Prostate gland (tissue), 2 donors: Measurements from ENCODE around the gene PRMT5.

Experiments
- POLR2A ChIP-seq: fragments of 450-650 bp; IDR thresholded peaks from one replicate; pipeline ENCODE4 v1.6.1; 2016; ENCODE audit warnings: antibody characterized with exemption, mild to moderate bottlenecking
- POLR2AphosphoS5 ChIP-seq: sonication (generic); formaldehyde crosslinking; IDR thresholded peaks from one replicate; pipeline ENCODE4 v1.6.1; 2017; ENCODE audit warnings: antibody characterized with exemption
- TF ChIP-seq, protein P1 (sequence below), 4 experiments: fragments of 200-600 bp in 2 of 4; fragments of 450-650 bp in 2 of 4; sonication (generic) in 2 of 4; IDR thresholded peaks; 1 replicate in 3 of 4; 2 replicates in 1 of 4; pipeline ENCODE4 v1.5.1; 2016 to 2019; ENCODE audit warnings: antibody characterized with exemption in 4 of 4, mild to moderate bottlenecking in 2 of 4, moderate library complexity in 2 of 4

DNA sequence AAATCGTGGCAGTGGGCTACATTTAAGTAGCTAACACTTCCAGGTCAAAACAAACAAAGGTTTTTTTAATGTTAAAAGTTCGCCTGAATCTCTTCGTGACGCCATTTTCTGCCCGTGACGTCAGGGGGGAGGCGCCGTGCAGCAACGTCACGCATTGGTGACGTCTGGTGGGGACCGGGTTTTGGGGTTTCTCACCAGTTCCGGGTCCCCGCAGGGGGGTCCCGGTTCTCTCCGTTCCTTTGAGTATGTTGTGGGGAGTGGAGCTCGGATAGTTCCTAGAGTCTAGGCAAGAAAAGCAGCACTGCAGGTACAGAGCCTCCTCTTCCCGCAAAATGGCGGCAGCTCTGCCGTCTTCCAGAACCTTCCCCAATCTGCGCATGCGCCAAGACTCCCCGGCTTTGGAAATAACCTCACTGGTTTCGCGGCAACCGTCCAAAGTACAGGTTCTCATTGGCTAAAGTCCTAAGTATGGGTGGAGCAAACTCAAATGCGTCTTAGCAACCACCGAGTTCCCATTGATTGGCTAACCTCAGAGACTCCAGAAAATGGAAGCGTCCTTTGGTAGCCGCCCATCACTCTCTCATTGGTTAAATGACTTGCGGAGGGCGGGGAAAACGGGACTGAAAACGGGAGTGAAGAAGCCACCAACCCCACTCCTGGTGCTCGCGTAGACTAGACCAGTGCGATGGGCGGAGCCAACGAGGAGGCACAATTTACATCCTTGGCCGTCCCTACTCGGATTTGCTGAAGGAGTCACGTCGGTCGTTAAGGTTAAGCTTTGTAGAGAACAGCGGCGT lies 10.2 kb downstream of the PRMT5 start, which contains the start of gene RBM23:
- TF ChIP-seq, protein P1, sequence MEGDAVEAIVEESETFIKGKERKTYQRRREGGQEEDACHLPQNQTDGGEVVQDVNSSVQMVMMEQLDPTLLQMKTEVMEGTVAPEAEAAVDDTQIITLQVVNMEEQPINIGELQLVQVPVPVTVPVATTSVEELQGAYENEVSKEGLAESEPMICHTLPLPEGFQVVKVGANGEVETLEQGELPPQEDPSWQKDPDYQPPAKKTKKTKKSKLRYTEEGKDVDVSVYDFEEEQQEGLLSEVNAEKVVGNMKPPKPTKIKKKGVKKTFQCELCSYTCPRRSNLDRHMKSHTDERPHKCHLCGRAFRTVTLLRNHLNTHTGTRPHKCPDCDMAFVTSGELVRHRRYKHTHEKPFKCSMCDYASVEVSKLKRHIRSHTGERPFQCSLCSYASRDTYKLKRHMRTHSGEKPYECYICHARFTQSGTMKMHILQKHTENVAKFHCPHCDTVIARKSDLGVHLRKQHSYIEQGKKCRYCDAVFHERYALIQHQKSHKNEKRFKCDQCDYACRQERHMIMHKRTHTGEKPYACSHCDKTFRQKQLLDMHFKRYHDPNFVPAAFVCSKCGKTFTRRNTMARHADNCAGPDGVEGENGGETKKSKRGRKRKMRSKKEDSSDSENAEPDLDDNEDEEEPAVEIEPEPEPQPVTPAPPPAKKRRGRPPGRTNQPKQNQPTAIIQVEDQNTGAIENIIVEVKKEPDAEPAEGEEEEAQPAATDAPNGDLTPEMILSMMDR (IDR thresholded peaks at IDR 0.05): peak in 1 of 4 experiments; percentile 29
- TF ChIP-seq POLR2A (peak; percentile 83), POLR2AphosphoS5 (peak; percentile 99)
